NCI-H2029 (cell line): ENCODE results near the gene CCDC27.

ENCODE experiments used
- DNase-seq: peaks from one replicate; lab custom pipeline; 2025; lab: John Stamatoyannopoulos, UW

The CCDC27 gene

GRCh38 chr1:3759796-3760195 lies 7.5 kb downstream of the CCDC27 start:
- DNase-seq = no peak

DNA sequence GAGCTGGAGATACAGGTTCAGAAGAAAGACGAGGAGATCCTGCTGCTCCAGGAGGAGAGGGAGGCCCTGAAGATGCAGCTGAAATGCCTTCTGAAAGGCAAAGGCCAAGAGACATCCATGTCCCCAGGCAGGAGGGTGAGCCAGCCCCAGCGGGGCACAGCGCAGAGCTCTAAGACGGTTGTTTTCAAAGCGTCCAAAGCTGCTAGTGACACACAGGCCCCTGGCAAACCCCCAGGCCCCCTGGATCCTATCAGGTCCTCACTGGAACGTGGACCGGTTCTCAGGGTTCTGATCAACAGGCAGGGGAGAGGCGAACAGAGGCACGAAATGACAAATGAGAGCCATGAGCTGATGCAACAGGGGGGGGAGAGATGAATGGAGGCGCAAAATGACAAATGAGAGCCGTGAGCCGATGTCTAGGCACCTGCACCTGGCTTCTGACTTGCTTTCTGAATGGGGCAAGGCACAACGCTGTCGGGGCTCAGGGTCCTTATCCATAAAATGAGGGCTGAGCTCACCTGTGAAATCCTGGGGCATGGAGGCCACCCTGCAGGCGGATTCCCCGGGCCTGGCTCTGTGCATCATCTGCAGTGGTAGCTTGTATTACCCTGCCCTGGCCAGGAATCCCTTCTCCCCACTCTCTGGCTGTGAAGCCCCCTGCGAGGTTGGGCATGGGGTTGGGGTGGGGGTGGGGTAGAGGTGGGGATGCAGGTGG lies 9.2 kb downstream of the CCDC27 start:
- no peak for DNase-seq

DNA sequence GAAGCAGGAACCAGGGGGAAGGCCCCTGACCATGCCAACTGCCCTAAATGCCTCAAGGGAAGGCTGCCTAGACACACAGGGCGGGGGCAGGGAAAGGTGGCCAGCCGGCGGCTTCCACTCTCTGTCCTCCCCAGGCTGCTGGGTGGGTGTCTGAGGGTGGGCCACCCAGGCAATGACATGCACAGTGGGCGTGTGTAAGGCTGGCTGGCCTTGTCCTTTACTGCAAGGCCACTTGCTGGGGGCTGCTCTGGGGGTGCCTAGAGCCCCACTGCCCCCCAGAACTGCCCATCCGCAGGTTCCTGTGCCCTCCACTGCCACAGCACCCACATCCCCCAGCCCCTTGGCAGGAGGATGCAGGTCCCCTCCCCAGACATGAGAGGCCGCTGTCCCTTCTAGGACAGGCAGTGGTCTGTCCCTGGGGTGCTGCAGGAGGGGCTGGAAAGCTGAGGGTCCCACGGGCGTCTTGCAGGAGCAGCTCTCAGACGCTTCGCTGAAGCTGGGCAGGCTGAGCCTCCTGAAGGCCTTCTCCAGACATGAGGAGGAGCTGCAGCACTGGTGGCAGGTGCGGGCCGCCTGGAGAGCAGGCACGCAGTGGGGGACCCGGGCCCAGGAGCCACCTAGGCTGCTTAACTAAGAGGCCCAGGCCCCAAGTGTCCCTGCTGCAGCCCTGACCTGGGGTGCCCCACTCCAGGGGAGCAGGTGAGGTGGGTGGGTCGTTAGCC lies 10.1 kb downstream of the CCDC27 start:
- no peak for DNase-seq

DNA sequence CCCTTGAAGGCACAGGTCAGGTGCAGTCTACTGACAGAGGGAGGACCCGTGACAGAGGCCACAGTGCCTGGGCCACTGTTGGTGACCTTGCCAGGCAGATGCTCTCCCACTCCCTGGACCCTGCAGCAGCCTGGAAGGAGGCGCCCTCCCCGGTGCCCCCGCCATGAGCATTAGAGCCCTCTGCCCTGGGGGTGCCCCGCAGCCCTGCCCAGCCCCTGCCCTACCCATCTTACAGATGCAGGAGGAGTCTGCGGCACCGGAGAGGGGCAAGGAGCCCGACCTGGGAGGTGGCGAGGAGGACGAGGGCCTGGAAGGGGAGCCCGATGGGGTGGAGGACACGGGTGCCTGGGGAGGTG lies 10.6 kb downstream of the CCDC27 start:
- no peak for DNase-seq

DNA sequence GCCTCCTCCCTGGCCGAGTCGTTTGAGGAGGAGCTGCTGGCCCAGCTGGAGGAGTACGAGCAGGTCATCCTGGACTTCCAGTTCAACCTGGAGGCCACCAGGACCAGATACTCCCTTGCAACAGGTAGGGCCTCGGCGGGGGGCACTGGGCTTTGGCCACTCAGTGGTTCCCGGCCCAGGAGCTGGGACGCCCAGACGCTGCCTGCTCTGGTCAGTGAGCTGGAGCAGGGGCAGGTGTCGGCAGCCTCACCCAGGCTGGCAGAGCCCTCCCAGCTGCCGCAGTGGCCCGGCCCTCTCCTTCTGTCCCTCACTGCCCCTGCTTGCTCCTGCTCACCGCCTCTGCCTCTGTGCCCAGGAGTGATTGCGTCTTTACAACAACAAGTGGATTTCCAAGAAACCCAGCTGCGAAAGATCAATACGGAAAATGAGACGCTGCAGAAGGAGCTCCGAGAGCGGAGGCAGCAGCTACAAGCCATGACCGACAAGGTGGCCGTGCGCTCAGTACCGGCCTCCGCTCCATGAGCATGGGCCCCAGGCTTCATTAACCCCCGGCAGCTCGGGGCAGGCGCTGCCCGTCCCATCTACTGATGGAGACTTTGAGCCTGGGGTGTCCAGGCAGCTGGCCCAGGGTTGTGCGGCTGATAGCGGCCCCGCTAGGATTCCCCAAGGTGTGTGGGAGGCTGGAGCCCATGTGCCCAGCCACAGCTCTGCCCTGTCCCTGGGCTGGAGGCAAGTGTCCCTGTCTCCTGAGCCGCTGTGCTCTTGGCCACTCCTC lies 11.3 kb downstream of the CCDC27 start:
- DNase-seq = no peak

DNA sequence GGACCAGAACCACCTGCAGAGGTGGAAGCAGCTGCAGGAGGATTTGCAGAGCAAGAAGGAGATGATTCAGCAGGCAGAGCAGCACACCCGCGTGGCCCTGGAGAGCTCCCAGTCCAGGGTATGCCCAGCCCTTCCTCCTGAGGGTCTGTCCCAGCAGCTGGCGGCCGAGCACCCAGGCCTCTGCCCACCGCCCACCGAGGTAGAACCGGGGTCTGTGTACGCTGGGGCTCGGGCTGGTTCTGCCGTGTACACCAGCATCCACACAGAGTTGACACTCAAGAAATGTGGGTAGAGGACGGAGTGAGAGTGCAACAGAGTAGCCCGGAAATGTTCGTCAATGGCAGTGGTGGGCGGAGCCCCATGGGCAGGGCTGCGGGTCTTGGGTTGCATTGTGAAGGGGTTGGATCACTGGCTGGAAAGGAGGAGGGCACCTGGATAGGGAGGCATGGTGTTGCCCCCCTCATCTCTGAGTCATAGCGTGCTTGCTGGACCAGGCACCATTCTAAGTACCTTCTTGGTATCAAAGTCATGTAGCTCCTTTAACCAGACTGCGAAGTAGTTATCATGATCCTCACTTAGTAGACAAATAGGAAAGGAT lies 15.2 kb downstream of the CCDC27 start:
- no peak for DNase-seq

DNA sequence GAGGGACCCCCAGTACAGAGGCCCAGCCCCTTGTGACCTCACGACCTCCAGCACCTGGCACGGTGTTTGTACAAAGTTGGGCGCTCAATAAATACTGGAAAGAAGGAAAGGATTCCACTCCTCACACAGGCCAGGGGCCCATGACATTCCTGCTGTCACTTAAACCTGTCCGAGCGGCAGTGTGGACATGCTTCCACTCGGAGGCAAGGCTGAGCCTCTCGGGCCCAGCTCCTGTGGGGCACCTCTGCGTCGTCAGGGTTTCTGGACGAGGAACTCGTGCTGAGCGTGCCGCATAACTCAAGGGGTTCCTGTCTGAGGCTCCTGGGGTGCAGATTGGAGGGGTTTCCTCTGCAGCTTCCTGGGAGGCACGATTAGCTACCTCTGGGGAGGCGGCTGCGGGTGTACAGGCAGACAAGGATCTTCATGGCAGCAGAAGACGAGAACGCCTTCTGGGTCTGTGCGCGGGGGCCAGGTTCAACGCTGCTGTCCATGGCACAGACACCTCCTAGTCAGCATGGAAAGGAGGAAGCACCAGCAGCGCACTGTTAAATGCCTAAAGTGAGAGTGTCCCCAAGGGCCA lies 16.7 kb downstream of the CCDC27 start:
- no peak for DNase-seq

DNA sequence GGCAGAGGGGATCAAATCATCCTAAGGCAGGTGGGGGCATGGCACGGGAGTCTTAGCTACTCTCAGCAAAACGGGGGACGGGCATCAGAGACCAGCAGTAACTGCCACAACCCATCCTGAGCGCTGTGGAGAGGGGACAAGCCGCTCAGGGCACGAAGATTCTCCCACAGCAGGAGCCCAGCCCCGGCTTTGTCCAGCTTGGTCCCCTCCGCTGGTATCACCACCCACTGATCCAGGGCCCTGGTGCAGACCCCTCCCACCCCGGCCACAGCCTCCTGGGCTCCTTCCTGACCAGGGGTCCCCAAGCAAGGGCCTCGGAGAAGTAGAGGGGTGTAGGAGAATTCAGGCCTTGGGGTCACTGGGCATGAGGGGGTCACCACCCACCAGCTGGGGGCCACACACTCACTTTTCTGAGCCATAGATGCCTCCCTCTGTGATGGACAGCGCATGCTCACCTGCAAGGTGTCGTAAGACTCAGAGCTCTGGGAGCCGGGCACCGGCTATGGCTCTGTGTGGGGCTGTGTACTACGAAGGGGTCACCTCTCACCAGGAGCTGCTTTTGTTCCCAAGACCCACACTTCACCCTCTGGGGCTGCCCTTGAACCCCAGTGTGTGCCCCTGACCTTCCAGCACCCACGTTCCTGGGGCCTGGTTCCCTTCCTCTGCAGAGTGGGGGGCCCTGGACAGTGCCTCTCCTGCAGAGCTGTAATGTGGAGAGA lies 18.0 kb downstream of the CCDC27 start:
- DNase-seq = no peak

GRCh38 chr1:3771108-3772026 lies 19.1 kb downstream of the CCDC27 start:
- no peak for DNase-seq

GRCh38 chr1:3772027-3772714 lies 19.9 kb downstream of the CCDC27 start:
- no peak for DNase-seq

DNA sequence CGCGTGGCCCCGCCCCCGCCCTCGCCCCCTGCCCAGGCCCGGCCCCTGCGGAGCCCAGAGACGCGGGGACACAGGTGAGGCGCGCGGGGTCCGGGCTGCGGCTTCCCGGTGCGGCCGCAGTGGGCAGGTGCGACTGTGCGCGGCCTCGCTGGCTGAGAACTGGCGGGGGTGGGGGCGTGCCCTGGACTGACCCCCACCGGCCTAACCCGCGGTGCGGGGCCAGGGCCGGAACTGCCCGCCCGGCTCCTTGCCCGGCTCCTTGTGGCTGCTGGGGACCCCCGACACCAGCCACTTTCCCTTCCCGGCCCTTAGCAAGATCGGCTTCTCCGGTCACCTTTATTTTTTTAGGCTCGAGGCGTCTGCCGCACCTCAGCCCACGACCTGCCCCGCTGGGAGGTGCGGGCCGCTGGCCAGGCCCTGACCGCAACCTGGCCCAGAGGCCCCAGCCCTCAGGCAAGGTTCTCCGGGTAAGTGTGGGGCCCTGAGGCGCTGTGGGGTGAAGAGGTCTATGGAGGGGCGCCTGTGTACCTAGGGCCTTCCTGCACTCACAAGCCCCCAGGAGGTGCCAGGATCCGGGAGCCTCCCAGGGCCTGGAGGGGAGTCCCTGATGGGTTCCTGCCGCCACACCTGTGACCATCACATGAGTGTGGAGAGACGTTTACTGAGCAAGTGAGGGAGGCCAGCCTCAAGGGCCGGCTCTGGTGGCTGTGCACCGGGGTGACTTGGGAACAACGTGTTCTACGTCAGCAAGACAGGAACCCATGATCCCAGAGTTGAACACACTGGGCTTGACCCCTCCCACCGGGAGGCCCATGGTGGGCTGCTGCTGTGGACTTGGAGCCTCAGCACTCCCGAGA lies 20.7 kb downstream of the CCDC27 start, which contains the start of gene SMIM1:
TSS of gene SMIM1 (plus strand) at position 35 of the 857 bp plus-strand sequence. CDS start 2,625 bp downstream, outside the sequence.
- DNase-seq = no peak

GRCh38 chr1:3773572-3774275 lies 21.5 kb downstream of the CCDC27 start:
- no peak for DNase-seq

DNA sequence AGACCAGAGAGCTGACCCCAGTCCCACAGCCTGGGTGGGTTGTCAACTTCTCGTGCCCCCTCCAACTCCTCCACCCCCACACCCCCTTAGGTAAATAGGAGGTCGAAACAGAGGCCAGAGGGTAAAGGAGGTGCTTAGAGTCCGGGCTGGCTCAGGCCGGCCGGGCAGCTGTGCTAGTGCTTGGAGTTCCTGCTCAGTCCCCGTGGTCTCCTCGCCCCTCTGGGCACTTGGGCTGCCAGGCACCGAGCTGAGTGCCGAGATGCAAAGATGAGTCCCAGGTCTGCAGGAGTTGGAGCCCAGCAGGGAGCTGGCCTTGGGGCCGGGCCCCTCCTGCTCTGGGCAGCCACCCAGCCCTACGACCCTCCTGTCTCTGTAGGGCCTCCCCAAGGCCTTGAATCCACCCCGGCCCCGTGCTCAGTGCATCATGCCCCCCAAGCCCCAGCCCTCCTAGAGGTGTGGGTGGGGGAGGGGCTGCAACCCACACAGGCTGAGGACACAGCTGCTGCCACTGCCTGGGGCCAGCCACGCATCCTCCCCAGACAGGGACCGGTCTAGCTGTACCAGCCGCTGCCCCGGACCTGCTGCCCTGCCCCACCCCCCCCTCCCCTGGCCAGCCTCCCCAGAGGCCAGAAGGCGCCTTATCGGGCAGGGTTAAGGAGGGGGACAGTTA lies 22.2 kb downstream of the CCDC27 start:
- no peak for DNase-seq

GRCh38 chr1:3774946-3775489 lies 22.8 kb downstream of the CCDC27 start:
- no peak for DNase-seq

GRCh38 chr1:3775490-3776230 lies 23.4 kb downstream of the CCDC27 start:
- DNase-seq = no peak

DNA sequence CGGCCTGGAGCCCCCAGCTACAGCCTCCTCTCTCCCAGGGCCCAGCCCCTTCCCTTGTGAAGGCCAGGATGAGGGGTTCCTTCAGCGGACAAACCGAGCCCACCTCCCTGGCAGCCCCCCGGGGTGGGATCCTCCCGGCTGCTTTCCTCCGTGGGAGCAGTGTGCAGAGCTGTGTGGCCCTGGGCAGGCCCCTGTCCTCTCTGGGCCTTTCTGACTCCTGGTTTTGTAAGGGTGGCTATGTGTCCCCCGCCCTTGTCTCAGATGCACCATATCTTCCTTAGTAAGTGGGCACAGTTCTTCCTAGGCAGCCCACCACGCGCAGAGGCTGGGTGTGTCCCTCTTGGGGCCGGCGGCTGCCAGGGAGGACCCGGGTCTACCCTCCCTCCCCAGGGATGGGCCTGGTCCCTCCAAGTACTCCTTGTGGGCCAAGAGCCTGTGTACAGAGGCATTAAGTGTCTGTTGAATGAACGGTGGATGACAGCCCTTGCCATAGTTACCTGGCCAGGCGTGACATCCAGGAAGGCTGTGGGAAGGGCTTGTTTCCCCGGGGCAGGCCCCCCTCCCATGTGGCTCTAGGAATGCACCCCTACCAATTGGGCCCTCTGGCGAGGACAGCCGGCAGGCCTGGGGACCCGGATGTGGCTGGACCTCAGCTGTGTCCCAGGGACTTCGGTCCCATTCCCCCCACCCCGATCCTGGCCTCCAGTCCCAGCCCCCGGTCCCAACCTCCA lies 24.1 kb downstream of the CCDC27 start:
- no peak for DNase-seq
